Karpas-422 (cell line): ENCODE results near the gene TSTD1. TPM values are rescaled to one million over a fixed set of nuclear protein-coding genes. Genes with fewer than 3 reads are reported as not detected.
"Not testable (repeated sequence)": the region's sequence is repeated elsewhere in the genome, so short reads cannot be mapped to it uniquely, and the experiment has no call there.

Experiments
- DNase-seq: peaks from one replicate; pipeline ENCODE4 v3.0.0-alpha.2; 2015
- H2AFZ ChIP-seq: fragments of 200-600 bp; sonication (generic); 2 replicates; pipeline ENCODE4 v1.6.1; 2014; ENCODE audit warnings: antibody characterized with exemption, low read length, mixed read lengths
- H3K27ac ChIP-seq: fragments of 200-600 bp; sonication (generic); 2 replicates; pipeline ENCODE4 v1.5.1; 2014; ENCODE audit warnings: mild to moderate bottlenecking, low read length, moderate library complexity
- H3K27me3 ChIP-seq: fragments of 200-600 bp; sonication (generic); 2 replicates; pipeline ENCODE4 v1.6.1; 2014; ENCODE audit warnings: low read length, mixed read lengths
- H3K36me3 ChIP-seq: fragments of 200-600 bp; sonication (generic); 2 replicates; pipeline ENCODE4 v1.6.1; 2014; ENCODE audit warnings: low read length, mixed read lengths; ENCODE audit not compliant: insufficient read depth
- H3K4me1 ChIP-seq: fragments of 200-600 bp; sonication (generic); 2 replicates; pipeline ENCODE4 v1.6.1; 2014; ENCODE audit warnings: mild to moderate bottlenecking, low read length, mixed read lengths
- H3K4me2 ChIP-seq: fragments of 200-600 bp; sonication (generic); 2 replicates; pipeline ENCODE4 v1.6.1; 2014; ENCODE audit warnings: low read length, low read depth, mild to moderate bottlenecking; ENCODE audit not compliant: poor library complexity, severe bottlenecking
- H3K4me3 ChIP-seq: fragments of 200-600 bp; sonication (generic); 2 replicates; pipeline ENCODE4 v1.5.1; 2014; ENCODE audit warnings: mild to moderate bottlenecking, antibody characterized with exemption, low read length, mixed read lengths
- H3K79me2 ChIP-seq: fragments of 200-600 bp; sonication (generic); 2 replicates; pipeline ENCODE4 v1.6.1; 2014; ENCODE audit warnings: mild to moderate bottlenecking, low read length, mixed read lengths
- H3K9ac ChIP-seq: fragments of 200-600 bp; sonication (generic); 2 replicates; pipeline ENCODE4 v1.6.0; 2014; ENCODE audit warnings: low read length
- H3K9me2 ChIP-seq: fragments of 200-600 bp; sonication (generic), shearing (Covaris generic); replicated peaks from 2 replicates; pipeline ENCODE4 v1.6.0; 2014; ENCODE audit warnings: mild to moderate bottlenecking, low read length, moderate library complexity; ENCODE audit not compliant: insufficient read depth
- H3K9me3 ChIP-seq: fragments of 300-700, 200-600 bp; sonication (generic); 2 replicates; pipeline ENCODE4 v1.6.1; 2014; ENCODE audit warnings: low read length, mixed read lengths
- H4K20me1 ChIP-seq: fragments of 200-600 bp; sonication (generic); 2 replicates; pipeline ENCODE4 v1.6.1; 2014; ENCODE audit warnings: mild to moderate bottlenecking, antibody characterized with exemption, low read length, low read depth; ENCODE audit not compliant: insufficient read depth
- total RNA-seq: library from RNA; depleted of rRNA; stranded (reverse); fragments of >200 nt; shearing (Covaris generic); gene quantifications from 2 replicates; pipeline ENCODE4 v1.2.3, GENCODE V29; 2014; ENCODE audit warnings: low replicate concordance

TSTD1 gene
- total RNA-seq, 1 experiment from 2014 or later, result 16.0 TPM

GRCh38 chr1:161020509-161021164, 18.1 kb downstream of the TSTD1 start, which contains the start of gene F11R:
Gene F11R, minus strand, starts transcription at chr1:161021152. Its CDS starts 79 bp downstream, at chr1:161021073.
- peak within 1 kb of the TSS; percentile 65 for H3K4me3 ChIP-seq
- DNase-seq, result no peak
- no peaks in the 10 kb centered on the region for H3K79me2 ChIP-seq

GRCh38 chr1:161019751-161020495, 18.8 kb downstream of the TSTD1 start:
- H2AFZ ChIP-seq, result no peak overlapping the region
- H3K9me3 ChIP-seq, result no peaks in the 10 kb centered on the region
- H3K9ac ChIP-seq, result no peak overlapping the region
- peaks cover 25% of the 10 kb centered on the region for H3K4me1 ChIP-seq
- no peaks in the 10 kb centered on the region for H3K27me3 ChIP-seq
- no peaks in the 10 kb centered on the region for H3K9me2 ChIP-seq
- no peaks in the 10 kb centered on the region for H3K36me3 ChIP-seq
- no peaks in the 10 kb centered on the region for H3K79me2 ChIP-seq
- H3K4me2 ChIP-seq, result no peak overlapping the region
- DNase-seq, result no peak
- no peak overlapping the region for H3K4me3 ChIP-seq
- no peak overlapping the region for H3K27ac ChIP-seq
- no peaks in the 10 kb centered on the region for H4K20me1 ChIP-seq

More at GRCh38 chr1:161020509-161021164, 18.1 kb downstream of the TSTD1 start, which contains the start of gene F11R:
- no peaks in the 10 kb centered on the region for H4K20me1 ChIP-seq
- H3K9me2 ChIP-seq, result no peaks in the 10 kb centered on the region
- H3K4me2 ChIP-seq, result peak within 1 kb of the TSS; percentile 82
- peaks cover 25% of the 10 kb centered on the region for H3K4me1 ChIP-seq
- H3K9ac ChIP-seq, result no peak within 1 kb of the TSS
- no peaks in the 10 kb centered on the region for H3K9me3 ChIP-seq
- H3K27me3 ChIP-seq, result no peaks in the 10 kb centered on the region
- peak within 1 kb of the TSS; percentile 70 for H2AFZ ChIP-seq
- no peak within 1 kb of the TSS for H3K27ac ChIP-seq
- H3K36me3 ChIP-seq, result no peaks in the 10 kb centered on the region

GRCh38 chr1:161019111-161019660, 19.6 kb downstream of the TSTD1 start:
- not testable (repeated sequence) for H3K9me2 ChIP-seq, H3K36me3 ChIP-seq, H3K27ac ChIP-seq, H3K4me2 ChIP-seq, H2AFZ ChIP-seq, DNase-seq, H3K27me3 ChIP-seq, H3K4me3 ChIP-seq, H3K9ac ChIP-seq, H3K79me2 ChIP-seq, H3K9me3 ChIP-seq, H4K20me1 ChIP-seq
- H3K4me1 ChIP-seq, result peaks cover 25% of the 10 kb centered on the region

- Histone ChIP-seq H3K9me3 (no peaks in the 10 kb centered on the region), H4K20me1 (no peaks in the 10 kb centered on the region), H2AFZ (no peak overlapping the region), H3K27me3 (no peaks in the 10 kb centered on the region), H3K4me3 (no peak overlapping the region), H3K9ac (no peak overlapping the region), H3K4me2 (no peak overlapping the region), H3K27ac (no peak overlapping the region), H3K9me2 (no peaks in the 10 kb centered on the region), H3K4me1 (peaks cover 30% of the 10 kb centered on the region), H3K79me2 (no peaks in the 10 kb centered on the region), H3K36me3 (no peaks in the 10 kb centered on the region)
- no peak for DNase-seq
These were observed 20.2 kb downstream of the TSTD1 start for GRCh38 chr1:161018631-161018930.

- Histone ChIP-seq H4K20me1 (no peaks in the 10 kb centered on the region), H3K79me2 (no peaks in the 10 kb centered on the region), H3K36me3 (no peaks in the 10 kb centered on the region), H3K27ac (no peak overlapping the region), H3K9me2 (no peaks in the 10 kb centered on the region), H3K27me3 (no peaks in the 10 kb centered on the region), H3K9me3 (no peaks in the 10 kb centered on the region), H3K4me3 (no peak overlapping the region), H3K9ac (no peak overlapping the region), H3K4me1 (peaks cover 36% of the 10 kb centered on the region), H2AFZ (no peak overlapping the region), H3K4me2 (no peak overlapping the region)
- no peak for DNase-seq
These were observed 20.8 kb downstream of the TSTD1 start for GRCh38 chr1:161017756-161018630.

- H3K4me1 ChIP-seq, result peaks cover 38% of the 10 kb centered on the region
- not testable (repeated sequence) for H3K36me3 ChIP-seq, H3K9me3 ChIP-seq, H3K4me3 ChIP-seq, DNase-seq, H4K20me1 ChIP-seq, H3K79me2 ChIP-seq, H2AFZ ChIP-seq, H3K9ac ChIP-seq, H3K4me2 ChIP-seq, H3K27me3 ChIP-seq, H3K9me2 ChIP-seq, H3K27ac ChIP-seq
These were observed 21.6 kb downstream of the TSTD1 start for GRCh38 chr1:161017181-161017580.

- not testable (repeated sequence) for H3K79me2 ChIP-seq, H3K36me3 ChIP-seq, H3K9me2 ChIP-seq, H3K4me3 ChIP-seq, H2AFZ ChIP-seq, H4K20me1 ChIP-seq, H3K27me3 ChIP-seq, H3K9ac ChIP-seq, DNase-seq, H3K9me3 ChIP-seq, H3K27ac ChIP-seq, H3K4me2 ChIP-seq
- H3K4me1 ChIP-seq, result peaks cover 36% of the 10 kb centered on the region
These were observed 22.1 kb downstream of the TSTD1 start for GRCh38 chr1:161016683-161017082.
